IMR-90 (cell line): ENCODE data around the gene DIP2A.

ENCODE experiments used
- CTCF ChIP-seq: conservative IDR thresholded peaks from 2 replicates; pipeline ENCODE4 v1.5.1; 2012; ENCODE audit warnings: mild to moderate bottlenecking, low read depth, low read length, improper control_type of control experiment
- MAFK ChIP-seq: IDR thresholded peaks from 2 replicates; pipeline ENCODE4 v1.6.1; 2012; ENCODE audit warnings: low read depth, low read length, improper control_type of control experiment
- MXI1 ChIP-seq: IDR thresholded peaks from 2 replicates; pipeline ENCODE4 v1.6.1; 2012; ENCODE audit warnings: low read depth, mild to moderate bottlenecking, low read length, moderate library complexity, borderline replicate concordance
- POLR2A ChIP-seq: IDR thresholded peaks from 2 replicates; pipeline ENCODE4 v1.6.1; 2012; ENCODE audit warnings: mild to moderate bottlenecking, low read depth, low read length
- RAD21 ChIP-seq: IDR thresholded peaks from 2 replicates; pipeline ENCODE4 v1.6.1; 2012; ENCODE audit warnings: low read length, improper control_type of control experiment
- RCOR1 ChIP-seq: IDR thresholded peaks from 2 replicates; pipeline ENCODE4 v1.6.1; 2012; ENCODE audit warnings: mild to moderate bottlenecking, low read length, improper control_type of control experiment; ENCODE audit not compliant: insufficient replicate concordance
- RFX5 ChIP-seq: IDR thresholded peaks from 2 replicates; pipeline ENCODE4 v1.8.0; 2012; ENCODE audit warnings: low read depth, mild to moderate bottlenecking, low read length, moderate library complexity
- USF2 ChIP-seq: fragments of 150-350 bp; IDR thresholded peaks from 2 replicates; pipeline ENCODE4 v1.6.1; 2017; ENCODE audit warnings: mild to moderate bottlenecking, antibody characterized with exemption, low read length, low read depth

GRCh38 chr21:46545363-46545762 is 86.7 kb downstream of the DIP2A start:
- TF ChIP-seq RAD21 (no peak), CTCF (no peak), POLR2A (no peak), RFX5 (no peak), MAFK (no peak), USF2 (no peak), RCOR1 (no peak), MXI1 (no peak)
